NCI-H2081 (cell line): ENCODE data around the gene NPR1.
A peak's percentile ranks its signal among the peaks of the same experiment; 100 is the strongest.
"Not testable (repeated sequence)": the region's sequence is repeated elsewhere in the genome, so short reads cannot be mapped to it uniquely, and the experiment has no call there.

Experiments used
- DNase-seq, 2 experiments: peaks; one replicate each; lab custom pipeline; 2025; lab: John Stamatoyannopoulos, UW

The NPR1 gene

DNA sequence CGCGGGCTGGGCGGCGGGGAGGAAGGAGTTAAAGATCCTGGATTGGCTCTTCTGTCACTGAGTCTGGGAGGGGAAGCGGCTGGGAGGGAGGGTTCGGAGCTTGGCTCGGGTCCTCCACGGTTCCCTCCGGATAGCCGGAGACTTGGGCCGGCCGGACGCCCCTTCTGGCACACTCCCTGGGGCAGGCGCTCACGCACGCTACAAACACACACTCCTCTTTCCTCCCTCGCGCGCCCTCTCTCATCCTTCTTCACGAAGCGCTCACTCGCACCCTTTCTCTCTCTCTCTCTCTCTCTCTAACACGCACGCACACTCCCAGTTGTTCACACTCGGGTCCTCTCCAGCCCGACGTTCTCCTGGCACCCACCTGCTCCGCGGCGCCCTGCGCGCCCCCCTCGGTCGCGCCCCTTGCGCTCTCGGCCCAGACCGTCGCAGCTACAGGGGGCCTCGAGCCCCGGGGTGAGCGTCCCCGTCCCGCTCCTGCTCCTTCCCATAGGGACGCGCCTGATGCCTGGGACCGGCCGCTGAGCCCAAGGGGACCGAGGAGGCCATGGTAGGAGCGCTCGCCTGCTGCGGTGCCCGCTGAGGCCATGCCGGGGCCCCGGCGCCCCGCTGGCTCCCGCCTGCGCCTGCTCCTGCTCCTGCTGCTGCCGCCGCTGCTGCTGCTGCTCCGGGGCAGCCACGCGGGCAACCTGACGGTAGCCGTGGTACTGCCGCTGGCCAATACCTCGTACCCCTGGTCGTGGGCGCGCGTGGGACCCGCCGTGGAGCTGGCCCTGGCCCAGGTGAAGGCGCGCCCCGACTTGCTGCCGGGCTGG lies at the start of gene NPR1:
Gene NPR1 (plus strand): TSS at position 170 of the 818 bp plus-strand sequence. CDS start 421 bp downstream, at position 591.
- DNase-seq = peak; percentile 23 to 36

DNA sequence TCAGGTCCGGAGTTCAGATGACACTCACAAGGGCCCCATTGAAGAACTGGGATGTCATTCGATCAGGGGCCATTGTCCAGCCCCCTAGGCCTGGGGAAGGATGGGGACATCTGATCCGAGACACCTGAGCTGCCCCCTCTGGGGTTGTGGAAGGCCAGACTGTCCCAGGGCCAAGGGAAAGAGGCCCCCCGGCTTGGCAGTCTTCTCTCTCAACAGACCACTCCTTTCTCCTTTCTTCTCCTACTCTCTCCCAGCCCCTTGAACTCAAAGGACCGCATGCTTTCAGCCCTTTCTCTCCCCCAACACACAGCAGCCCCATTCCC lies 49.2 kb upstream of the NPR1 start:
- no peak for DNase-seq

DNA sequence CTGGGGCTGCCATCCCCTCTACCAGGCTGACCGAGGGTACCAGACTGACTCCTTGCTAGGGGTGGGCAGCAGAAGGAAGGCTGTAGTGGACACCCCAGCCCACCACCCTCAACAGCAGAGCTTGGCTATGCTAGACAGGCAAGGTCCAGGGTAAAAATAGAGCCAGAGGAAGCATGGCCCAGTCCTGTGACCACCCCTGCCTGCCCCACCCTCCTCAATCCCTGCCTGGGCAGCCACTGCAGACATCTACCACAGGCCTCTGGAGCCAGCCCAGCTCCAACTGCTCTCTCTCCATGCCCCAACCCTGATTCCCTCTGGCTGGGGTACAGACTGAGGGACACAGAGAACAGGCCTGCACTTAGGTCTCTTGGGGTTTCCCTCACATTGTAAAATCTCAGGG lies 48.5 kb upstream of the NPR1 start:
- no peak for DNase-seq

DNA sequence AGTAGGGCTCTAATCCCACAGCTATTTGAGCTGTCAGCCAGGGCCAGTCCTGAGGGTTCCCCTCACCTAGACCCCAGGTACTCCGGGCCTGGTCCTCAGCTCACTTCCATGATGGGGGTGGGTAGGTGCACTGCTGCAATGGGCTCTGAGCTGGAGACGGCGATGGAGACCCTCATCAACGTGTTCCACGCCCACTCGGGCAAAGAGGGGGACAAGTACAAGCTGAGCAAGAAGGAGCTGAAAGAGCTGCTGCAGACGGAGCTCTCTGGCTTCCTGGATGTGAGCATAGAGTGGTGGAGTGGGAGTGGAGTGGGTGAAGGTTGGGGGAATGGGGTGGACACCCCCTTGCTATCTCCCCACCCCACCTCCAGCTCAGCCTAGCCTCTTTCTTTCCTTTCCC lies 48.1 kb upstream of the NPR1 start:
- no peak for DNase-seq

DNA sequence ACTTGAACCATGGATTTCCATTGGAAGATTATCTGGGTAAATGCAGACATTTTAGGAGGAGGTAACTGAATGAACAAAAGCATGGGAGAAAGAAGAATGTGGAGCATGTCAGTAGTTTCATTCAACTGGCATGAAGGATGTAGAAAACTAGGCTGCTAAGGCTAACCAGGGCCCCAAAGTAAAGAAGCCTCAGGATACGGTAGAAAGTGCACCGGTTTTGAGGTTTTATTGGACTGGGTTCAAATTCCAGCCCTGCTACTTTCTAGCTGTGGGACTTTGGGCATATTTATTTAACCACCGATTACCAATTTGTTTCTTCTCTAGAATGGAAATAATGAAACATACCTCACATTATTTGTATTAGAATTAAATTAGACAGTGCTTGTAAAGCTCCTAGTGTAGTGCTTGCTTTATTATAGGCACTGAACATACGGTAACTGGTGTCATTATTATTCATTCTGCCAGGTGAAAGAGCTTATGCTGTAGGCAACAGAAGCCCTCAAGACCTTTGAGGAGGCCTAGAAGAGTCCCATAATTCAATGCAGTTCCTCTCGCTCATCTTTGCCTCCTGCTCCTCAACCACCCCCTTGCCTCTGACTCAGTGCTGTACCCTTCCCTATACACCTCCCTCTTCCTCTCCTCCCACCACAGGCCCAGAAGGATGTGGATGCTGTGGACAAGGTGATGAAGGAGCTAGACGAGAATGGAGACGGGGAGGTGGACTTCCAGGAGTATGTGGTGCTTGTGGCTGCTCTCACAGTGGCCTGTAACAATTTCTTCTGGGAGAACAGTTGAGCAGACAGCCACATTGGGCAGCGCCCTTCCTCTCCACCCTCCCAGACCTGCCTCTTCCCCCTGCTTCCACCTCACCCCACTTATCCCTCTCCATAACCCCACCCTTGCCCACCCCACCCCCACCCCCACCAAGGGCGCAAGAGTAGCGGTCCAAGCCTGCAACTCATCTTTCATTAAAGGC lies 47.2 kb upstream of the NPR1 start:
- DNase-seq = no peak

DNA sequence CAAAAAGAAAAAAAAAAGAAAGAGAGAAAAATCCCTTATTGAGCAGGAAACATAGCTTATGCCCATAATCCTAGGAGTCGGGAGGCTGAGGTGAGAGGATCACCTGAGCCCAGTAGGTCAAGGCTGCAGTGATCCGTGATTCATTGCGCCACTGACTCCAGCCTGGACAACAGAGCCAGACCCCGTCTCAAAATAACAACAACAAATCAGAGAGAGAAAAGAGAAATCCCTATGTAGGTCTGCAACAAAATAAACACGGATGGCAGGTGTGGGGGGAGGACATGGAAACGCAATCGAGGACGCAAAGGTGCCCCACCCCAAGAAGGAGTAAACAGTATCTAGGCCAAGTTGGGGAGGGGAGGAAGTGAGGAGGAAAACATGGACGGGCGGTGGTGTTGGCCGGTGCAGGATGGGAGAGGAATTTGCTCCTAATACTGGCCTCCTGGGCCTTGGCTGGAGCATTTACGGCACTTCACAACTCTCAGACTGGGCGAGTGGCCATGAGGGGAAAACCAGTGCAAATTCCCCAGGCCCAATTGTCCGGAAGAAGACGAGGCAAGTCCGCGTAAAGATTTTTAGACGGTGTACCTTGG lies 45.2 kb upstream of the NPR1 start:
- DNase-seq = no peak

DNA sequence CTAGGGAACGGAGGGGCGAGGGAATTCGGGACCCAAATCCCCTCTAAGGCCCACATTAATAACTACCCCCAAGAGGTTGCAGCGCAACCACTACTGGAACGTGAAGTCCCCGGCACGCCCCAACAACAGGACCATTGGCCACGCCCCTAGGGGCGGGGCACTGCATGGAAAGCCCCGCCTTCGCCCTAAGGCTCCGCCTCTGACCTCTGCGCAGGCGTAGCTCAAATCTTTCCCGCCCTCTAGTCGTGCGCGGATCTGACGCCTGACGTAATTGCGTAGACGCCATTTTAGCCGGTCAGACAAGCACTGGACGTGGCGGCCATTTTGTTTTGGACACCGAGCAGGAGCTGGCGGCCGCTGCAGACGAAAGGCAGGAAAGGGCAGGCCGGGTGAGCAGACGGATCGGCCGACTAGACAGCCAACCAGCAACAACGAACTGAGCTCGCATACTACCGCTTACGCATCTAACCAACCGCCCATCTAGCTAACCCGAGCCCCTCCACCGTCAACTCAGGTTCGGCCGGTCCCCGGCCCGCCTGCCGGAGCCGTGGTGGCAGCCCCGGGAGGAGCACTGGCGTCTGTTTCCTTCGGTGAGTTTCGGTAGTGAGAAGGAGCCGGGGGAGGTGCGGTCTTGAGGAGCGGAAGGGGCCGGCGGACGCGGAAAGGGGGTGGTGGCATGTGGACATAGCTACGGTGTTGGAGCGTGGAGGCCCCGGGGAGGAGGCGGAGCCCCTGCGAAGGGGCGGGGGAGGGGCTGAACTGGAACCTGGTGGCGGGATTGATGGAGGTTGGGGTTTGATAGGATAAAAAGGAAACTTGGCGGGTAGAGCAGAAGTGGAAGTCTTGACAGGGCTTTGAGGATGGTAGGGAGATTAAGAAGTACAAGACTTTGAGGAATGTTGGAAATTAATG lies 44.5 kb upstream of the NPR1 start, which contains the start of gene CHTOP:
Gene CHTOP (plus strand): TSS at position 313 of the 912 bp plus-strand sequence. CDS start 2,523 bp downstream, outside the sequence.
- peak; percentile 99 for DNase-seq

DNA sequence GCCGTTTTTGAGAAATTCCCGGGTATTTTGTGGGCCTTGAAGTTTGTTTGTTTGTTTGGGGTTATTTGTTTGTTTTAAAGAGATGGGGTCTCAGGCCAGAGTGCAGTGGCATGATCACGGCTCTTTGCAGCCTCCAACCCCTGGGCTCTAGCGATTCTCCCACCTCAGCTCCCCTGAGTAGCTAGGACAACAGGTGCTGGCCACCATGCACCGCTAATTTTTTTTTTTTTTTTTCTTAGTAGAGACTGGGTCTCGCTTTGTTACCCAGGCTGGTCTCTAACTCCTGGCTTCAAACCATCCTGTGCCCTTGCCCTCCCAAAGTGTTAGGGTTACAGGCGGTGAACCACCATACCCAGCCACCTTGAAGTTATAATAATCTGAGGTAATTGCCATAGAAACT lies 42.6 kb upstream of the NPR1 start:
- no peak for DNase-seq

DNA sequence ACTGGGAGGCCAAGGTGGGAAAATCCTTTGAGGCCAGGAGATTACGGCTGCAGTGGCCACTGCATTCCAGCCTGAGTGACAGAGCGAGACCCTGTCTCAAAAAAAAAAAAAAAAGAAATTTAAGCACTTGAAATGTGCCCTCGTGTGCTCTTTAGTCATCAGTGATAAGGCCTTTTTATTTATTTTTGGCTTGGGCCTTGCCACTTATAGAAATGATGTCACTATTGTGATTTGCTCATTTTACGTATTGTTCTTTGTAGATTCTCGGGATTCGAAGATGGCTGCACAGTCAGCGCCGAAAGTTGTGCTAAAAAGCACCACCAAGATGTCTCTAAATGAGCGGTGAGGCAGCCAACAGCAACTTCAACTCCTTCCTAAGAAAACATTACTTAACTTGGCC lies 42.2 kb upstream of the NPR1 start:
- DNase-seq = no peak

DNA sequence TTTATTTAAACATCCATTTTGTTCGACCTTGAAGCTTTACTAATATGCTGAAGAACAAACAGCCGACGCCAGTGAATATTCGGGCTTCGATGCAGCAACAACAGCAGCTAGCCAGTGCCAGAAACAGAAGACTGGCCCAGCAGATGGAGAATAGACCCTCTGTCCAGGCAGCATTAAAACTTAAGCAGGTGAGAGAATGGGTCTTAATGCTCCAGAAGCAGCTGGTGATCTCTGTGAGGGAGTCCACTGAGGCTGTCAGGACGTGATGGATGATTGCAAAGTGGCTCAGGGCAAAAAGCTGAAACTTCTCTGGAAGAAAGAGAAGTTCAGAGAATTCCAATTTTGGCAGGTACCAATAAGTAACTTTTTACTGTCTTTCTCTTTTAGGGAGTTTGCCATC lies 40.2 kb upstream of the NPR1 start:
- no peak for DNase-seq

DNA sequence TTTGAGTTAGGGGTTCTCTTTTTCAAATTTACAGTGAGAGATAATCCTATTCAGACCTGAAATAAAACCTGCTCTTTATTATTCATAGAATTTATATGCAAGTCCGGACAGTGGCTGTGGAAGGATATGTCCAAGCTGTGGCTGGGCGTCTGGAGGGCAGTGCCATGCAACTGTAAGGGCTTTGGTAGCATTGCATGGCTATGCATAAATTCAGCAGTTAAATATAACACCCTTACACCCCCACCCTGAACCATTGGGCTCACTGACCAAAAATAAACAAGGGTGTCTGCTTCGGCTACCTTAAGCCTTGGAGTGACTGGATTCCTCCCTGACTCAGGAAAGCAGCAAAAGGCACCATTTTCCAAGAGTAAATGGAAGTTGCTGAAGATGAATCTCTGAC lies 39.2 kb upstream of the NPR1 start:
- no peak for DNase-seq

DNA sequence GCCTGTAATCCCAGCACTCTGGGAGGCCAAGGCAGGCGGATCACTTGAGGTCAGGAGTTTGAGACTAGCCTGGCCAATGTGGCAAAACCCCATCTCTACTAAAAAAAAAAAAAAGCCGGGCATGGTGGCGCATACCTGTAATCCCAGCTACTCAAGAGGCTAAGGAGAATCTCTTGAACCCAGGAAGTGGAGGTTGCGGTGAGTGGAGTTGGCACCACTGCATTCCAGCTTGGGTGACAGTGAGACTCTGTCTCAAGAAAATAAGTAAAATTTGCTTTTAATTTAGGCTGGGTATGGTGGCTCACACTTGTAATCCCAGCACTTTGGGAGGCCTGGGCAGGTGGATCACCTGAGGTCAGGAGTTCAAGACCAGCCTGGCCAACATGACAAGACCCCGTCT lies 38.3 kb upstream of the NPR1 start:
- not testable (repeated sequence) for DNase-seq

DNA sequence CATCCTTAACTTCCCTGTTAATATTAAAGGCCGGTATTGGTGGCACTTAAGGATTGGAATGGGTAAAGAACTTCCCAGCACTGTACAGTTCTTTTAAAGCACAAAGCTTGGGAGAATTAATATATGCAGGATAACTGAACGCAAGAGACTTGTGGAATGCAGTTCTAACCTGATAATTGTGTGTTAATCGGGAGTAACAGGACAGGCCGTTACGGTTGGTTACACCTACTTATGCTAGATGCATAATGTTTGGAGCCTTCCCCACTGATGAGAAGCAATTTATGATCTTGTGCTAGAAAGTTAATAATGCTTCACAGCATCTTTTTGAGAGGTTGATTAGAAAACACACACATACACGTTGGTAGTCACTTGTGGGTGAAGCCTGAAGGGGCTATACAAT lies 37.6 kb upstream of the NPR1 start:
- DNase-seq = no peak

DNA sequence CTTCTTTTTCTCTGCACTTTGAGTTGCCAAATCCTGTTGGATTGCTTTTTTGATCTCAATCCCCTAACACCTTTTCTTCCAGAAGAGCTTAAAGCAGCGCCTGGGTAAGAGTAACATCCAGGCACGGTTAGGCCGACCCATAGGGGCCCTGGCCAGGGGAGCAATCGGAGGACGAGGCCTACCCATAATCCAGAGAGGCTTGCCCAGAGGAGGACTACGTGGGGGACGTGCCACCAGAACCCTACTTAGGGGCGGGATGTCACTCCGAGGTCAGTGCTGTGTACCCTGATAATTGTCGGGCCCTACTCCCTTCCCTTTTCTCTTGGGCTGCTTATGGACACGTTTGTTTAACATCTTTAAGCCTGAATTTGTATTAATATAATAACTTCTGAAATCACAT lies 36.3 kb upstream of the NPR1 start:
- no peak for DNase-seq

DNA sequence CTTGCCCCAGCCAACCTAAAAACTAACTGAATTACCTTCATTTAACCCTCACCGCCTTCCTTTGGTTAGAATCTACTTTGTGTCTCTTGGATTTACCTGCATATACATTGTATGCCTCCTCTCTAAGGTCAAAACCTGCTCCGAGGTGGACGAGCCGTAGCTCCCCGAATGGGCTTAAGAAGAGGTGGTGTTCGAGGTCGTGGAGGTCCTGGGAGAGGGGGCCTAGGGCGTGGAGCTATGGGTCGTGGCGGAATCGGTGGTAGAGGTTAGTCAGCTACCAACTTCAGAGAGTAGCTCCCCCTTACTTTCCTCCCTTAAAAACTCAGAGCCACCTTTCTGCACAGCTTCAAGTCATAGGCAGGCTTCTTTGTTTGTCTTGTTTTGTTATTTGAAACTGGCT lies 35.4 kb upstream of the NPR1 start:
- no peak for DNase-seq

DNA sequence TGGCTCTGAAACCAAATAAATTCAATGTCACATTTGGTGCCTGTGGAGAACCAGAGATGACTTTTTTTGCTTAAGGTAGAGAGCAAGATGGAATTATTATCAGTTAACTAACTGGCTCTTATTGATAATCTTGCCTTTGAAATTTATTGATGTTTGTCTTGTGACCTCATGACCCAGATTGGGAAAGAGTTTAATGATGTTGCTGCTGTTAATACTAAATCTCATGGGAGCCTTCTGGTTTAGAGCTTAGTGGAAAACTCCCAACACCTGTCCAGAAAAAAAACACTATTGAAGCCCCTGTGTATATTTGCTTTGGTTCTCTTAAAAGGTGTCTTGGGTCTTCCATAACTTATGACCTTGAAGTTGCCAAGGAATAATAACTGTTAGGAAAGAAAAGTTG lies 34.7 kb upstream of the NPR1 start:
- DNase-seq = no peak

DNA sequence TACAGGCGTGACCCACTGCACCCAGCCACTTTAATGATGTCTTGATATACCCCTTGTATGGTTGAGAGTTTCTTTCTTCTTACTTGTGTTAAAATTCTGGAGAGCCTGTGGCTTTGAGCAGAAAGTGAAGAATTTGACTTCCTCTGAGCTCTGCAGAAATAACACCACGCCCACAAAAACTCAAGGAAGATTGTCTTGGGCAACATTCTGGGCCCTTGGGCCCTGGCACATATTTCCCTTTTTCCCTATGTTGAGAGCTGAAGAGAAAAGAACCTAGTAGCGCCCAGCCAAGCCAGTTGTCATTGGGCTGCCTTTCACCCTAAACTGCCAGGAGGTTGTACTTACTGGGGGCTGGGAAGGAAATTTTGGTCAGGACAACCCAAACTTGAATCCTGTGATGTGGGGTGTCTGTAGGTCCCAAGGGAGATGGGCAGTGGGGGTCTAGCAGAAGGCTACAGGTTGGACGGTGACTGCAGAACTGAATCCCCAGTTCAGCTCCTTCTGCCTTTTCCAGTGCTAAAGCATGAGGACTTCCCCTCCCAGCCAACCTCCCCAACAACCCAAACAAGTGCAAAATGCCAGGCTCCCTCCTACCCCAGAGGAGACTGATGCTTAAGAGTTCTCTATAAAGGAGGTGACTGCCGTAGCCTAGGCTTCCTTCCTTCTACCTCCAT lies 31.7 kb upstream of the NPR1 start:
- DNase-seq = no peak

DNA sequence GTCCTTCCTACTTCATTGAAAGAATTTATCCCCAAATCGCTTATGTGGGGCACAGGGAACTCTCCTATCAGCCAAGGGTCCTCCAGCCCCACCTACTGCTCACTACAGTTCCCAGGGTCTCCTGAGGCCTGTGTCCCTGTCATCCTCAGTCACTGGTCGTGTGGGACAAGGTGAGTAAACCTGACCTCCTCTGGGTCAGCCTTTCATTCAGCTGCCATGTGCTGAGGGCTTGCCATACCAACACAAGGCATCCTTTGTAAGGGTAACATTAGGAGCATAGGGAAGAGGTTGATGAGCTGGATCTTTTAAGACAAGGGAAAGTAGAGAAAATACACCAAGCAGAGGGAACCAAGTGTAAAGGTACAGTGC lies 31.2 kb upstream of the NPR1 start:
- no peak for DNase-seq

DNA sequence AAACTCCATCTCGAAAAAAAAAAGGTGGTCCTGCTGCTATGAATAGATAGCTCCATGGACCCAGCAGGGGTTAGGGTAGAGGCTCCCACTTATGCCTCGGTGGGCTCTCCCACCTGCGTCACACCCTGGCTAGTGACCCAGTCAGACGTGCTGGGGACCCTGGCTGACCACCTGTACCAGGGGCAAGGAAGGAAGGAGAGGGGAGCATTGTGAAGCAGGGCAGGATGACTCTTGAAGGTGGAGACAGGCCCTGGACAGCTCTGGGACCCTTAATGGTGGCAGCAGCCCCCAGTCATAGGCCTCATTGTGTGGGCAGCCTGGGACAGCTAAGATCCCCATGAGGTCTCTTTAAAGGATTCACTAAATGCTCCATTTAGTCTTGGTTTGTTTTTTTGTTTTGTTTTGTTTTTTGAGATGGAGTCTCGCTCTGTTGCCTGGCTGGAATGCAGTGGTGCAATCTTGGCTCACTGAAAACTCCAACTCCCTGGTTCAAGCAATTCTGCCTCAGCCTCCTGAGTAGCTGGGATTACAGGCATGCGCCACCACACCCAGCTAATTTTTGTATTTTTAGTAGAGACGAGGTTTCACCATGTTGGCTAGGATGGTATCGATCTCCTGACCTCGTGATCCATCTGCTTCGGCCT lies 30.4 kb upstream of the NPR1 start:
- no peak for DNase-seq

DNA sequence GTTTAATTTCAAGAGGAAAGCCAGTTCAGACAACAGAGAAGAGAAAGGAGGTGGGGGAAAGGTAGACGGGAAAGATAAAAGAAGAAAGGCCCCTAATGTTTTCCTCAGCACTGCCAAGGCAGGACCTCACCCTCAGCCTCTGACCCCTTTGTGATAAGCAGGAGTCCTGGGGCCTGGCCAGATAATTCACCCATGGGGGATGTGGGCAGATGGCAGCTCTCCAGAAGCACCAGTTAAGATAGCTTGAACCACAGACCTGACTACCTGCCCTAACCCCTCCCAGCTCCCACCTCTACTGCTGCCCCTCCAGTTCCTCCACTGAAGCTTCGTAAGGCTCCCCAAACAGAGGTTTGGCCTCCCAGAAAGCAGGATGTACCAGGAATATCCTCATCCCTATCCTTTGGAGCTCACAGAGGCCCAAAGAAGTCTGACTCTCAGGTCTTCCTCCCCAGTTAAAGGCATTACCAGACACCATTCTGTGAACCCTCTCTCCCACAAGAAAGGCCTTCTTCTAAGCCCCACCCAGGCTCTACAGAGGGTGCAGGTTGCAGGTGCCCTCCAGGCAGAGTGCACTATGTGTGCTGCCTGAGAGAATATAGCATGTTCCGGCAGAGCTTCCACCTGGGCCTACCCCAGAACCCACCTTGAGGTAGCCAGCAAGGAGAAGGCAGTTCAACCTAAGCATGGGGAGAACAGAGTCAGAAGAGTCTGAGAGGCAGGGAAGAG lies 29.2 kb upstream of the NPR1 start:
- DNase-seq = no peak
